NCI-H2081 treated with DMSO at 0.1 percent for 48 hours (cell line): ENCODE measurements around the gene SP5.
"Not testable (repeated sequence)": the region's sequence is repeated elsewhere in the genome, so short reads cannot be mapped to it uniquely, and the experiment has no call there.

Experiments used
- DNase-seq: peaks from one replicate; lab custom pipeline; 2025; lab: John Stamatoyannopoulos, UW

SP5 gene

DNA sequence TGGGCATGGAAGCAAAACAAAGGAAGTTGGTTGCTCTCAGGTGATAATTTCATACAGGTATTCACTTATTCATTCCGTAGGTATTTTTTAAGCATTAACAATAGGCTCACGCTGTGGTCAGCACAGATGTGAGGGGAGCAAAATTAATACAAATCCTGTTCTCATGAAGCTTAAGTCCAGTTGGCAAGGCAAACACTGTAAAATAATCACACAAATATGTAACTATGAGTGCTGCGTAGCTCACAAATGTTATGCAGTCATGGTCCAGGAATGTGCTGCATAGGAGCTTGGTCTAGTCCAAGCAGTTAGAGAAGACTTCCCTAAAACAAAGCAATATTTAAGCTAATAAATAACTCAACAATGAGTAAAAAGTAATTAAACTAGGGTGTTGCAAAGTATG, 23.9 kb downstream of the SP5 start:
- DNase-seq, result no peak

DNA sequence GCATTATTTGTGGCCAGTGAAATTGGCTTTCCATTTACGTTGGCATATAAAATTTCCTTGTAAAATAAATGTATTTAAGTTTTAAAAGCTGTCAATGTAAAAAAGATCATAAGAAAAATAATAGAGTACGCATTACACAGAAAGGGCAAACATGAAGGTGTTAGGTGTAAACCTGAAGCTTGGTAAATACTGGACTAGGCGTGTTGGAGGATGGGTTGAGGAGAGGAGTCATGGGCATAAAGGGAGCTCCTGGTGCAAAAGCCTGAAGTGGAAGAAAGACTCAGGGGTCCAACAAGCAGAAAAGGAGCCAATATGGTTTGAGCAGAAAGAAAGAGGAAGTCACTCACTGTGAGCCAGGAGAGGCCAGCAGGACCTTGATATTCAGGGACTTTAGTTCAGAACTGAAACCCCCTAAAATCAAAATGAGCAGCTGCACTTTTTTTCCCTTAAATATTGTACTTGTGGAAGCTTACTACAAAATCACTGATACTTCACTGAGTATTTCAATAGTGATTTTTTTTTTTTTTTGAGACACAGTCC, 24.4 kb downstream of the SP5 start:
- DNase-seq, result no peak

DNA sequence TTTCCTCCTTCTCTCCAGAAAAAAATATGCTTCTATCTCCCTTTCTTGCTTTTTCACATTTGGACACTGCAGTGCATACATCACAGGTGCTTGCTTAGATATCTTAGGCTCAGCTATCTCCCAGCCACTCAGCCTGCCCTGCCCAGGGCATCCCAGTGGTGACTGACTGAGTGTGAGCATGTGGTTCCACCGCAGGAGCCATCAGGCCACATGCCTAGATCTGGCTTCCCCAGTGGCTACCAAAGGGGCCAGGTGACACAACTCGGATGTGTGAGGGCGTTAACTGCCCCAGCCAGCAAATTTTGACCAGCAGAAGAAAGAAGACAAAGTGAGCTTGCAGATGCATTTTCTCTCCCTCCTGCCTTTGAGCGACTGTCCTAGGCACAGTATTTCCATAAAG, 25.5 kb downstream of the SP5 start:
- DNase-seq, result no peak

DNA sequence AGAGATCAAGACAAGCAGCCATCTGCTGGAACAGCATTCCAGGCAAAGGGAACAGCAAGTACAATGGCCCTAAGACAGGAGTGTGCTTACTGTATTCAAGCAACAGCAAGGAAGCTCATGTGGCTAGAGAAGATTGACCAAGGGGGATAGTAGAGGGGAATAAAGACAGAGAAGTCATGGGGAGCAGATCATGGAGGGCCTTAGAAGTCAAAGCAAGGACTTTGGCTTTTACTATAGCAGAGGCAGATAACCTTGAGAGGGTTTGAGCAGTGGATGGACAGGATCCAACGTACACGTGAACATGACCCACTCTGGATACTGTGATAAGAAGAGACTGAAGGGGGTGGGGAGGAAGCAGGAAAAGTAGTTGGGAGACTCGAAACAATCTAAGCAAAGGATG, 26.9 kb downstream of the SP5 start:
- no peak for DNase-seq

DNA sequence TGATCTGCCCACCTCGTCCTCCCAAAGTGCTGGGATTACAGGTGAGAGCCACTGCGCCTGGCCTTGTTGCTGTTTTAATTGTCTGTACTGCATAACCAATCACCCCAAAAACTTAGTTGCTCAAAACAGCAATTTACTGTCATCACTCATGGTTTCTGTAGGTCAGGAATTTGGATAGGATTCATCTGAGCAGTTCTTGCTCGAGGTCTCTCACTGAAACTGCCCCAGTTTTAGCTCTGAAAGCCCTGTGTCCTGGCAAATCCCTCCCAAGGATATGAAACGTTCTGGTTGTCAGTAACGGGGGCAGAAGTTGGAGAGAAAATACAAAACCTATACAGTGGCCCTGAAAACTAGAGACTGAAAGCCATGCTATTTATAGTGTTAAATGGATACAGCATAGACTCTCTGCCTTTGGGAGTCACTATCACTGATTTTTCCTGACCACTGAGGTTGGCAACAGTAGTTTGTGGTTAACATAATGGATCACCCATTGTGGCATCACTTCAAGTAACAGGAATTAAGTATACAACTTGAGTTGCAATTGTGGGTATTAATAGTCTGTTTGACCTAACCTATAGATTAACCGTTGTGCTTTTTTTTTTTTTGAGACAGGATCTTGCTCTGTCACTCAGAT, 27.9 kb downstream of the SP5 start:
- no peak for DNase-seq

DNA sequence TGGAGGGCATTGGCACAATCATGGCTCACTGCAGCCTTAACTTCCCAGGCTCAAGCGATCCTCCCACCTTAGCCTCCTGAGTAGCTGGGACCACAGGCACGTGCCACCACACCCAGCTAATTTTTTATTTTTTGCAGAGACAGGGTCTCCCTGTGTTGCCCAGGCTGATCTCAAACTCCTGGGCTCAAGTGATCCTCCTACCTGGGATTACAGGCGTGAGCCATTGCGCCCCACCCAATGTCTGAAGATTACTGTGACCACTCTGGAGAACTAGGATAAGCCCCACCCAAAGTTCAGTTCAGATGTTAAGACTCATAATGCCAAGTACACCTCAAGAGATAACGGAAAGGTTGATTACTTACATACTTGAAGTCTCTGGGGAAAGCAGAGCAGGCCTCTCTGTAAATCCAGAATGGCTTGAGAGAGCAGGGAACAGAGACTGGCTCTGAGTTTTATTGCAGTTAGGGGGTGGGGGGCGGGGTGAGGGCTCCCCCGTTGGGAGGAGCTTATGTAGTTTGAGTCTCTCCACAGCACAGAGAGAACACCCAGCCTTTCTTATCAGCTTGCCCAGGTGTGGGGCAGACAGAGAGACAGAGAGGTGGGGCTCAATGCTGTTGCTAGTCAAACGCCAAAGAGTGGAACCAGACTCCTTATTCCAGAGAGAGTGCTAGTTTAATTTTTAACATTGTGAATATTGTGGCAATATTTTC, 28.5 kb downstream of the SP5 start:
- DNase-seq, result no peak

DNA sequence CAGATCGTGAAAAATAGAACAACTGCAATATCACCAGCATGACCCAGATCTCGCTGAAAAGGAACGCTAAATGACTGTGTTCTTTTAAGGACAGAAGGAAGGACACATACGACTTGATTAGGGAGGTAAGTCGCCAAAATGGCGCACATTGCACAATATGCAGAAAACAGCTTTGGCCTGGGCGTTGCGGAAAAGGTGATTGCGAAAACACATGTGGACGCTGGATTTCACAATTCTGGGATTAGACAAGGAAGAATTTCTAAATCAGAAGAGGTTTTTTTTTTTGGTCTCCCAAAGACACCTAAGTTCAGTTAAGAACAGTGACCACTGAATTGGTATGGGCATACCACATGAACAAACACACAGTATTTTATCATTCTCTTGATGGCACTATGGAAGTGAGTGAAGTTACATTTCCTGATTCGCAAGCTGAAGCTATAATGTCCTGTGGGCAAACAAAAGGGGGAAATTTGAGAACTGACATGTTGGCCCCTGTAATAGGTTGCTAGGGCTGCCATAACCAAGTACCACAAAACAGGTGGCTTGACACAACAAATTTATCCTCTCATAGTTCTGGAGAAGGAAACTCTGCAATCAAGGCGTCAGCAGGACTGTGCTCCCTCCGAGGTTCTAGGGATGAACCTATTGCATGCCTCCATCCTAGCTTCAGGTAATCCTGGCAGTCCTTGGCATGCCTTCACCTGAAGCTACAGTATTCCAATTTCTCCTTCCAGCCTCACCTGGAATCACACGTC, 29.3 kb downstream of the SP5 start:
- no peak for DNase-seq

DNA sequence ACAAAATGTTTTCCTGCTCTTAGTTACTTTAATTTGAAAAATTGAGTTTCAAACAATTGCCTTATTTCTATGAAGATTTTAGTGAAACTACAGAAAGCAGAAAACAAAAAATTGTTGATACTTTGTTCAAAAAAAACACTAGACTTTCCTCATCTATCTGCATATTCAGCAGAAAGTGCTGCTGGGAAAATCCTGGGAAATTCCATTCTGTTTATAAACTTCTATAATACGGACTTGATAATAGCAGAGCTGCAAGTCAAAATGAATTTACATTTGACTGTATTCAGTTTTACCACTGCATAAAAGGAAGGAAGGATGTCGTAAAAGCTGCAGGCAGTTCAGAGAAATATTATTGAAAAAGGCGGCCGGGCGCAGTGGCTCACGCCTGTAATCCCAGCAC, 30.2 kb downstream of the SP5 start:
- DNase-seq, result no peak

DNA sequence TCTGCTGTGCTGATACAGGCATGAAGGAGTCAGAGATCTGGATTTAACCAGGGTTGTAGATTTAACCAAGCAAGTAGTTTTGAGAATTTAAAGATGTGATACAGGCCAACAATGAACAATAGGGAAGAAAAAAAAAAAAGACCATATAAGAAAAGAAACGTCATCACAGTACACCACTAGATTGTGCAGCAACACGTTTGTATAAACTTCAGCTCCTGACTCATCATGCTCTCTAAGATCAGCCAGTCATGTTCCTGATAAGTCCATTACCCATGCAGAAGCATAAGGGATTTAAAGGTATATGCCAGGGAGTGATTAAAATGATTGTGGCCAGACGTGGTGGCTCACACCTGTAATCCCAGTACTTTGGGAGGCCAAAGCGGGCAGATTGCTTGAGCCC, 32.8 kb downstream of the SP5 start:
- DNase-seq, result no peak

DNA sequence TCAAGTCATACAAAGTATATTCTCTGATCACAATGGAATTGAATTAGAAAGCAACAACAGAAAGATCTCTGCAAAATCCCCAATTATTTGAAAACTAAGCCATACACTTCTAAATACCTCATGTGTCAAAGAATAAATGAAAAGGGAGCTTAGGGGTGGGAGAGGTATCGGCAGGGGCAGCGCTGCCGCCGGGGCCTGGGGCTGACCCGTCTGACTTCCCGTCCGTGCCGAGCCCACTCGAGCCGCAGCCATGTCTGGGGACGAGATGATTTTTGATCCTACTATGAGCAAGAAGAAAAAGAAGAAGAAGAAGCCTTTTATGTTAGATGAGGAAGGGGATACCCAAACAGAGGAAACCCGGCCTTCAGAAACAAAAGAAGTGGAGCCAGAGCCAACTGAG, 36.4 kb downstream of the SP5 start:
- not testable (repeated sequence) for DNase-seq

DNA sequence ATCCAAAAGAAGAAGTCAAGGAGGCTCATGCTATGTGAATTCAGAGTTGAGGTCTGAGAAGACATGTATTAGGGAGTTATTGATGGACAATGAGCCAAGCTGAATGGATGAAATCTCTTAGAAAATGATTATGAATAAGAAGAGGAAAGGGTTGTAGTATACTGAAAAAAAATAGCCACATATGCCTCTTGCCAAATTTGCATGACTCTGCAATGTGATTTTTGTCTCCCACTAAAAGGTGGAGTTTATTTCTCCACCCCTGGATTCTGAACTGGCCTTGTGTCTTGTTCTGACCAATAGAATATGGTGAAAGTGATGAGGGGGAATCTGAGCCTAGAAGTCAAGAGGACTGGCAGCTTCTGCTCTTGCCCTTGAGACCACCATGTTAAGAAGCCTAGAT, 46.4 kb downstream of the SP5 start:
- no peak for DNase-seq

DNA sequence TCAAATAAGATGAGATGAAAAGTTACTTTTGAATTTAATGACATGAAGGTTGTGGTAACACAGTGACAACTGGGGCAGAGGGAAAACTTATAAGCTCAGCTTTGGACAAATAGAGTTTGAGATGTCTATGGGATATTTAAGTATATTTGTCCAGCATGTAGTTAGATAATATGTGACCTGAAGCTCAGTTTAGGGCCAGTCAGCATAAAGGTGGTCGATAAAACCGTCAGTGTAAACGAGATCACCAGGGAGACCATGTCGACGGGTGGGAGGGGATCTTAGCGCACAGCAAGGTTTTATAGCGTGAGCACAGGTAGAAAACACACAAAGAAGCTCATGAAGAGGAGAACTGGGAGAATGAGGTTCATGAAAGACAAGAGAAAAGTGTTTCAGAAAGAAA, 47.6 kb downstream of the SP5 start:
- no peak for DNase-seq

DNA sequence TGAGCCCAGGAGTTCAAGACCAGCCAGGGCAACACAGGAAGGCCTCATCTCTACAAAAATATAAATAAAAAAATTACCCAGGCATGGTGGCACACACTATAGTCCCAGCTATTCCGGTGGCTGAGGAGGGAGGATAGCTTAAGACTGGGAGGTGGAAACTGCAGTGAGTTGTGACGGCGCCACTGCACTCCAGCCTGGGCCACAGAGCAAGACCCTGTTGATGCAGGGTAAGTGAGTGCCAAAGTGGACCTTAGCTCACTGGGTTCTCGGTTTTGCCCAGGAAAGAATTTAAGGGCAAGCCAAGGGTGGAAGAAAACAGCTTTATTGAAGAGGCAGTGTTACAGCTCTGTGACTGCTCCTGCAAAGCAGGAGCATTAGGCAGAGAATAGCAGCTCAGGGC, 48.1 kb downstream of the SP5 start:
- DNase-seq, result no peak

DNA sequence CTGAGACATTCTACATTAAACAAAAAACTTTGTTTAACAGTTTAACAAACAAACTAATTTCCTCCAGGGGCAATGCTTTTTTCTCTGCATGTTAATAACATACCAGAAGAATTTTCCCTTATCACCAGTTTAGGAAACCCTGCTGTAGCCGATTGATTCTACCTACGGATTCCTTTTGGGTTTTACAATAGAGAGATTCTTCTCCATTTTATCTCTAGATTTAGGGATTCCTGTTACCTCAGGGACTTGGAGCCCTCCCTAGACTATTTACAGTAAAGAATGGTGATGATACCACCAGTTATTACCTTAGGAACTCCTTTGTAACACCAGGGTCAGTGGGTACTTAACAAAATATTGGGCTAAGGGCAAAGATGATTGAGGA, 49.7 kb downstream of the SP5 start:
- no peak for DNase-seq

DNA sequence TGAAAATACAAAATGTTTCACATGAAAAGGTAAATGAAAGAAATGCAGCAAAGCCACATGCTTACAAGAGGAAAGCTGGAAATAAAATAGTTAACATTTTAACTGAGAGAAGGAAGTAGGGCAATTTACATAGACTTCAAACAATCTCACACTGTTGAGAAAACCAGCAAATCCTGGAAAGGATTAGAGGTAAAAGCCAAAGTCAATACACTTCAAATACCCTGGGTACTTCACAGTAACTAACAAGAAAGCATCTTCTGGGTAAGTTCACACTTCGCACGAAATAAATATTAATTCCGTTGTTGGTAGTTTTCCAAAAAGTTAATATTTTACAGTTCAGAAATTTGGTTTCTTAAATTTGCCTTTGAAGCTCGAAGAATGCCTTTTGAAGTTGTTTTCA, 51.6 kb downstream of the SP5 start:
- DNase-seq, result no peak
